ENCODE results near the gene IQSEC2.

Gene IQSEC2

GRCh38 chrX:53305219-53305995 lies 24.0 kb upstream of the IQSEC2 start:
- DNase-seq (ENCODE audit: low spot score) = no peak

GRCh38 chrX:53303195-53303594 lies 21.8 kb upstream of the IQSEC2 start:
- DNase-seq (ENCODE audit: low spot score) = no peak

- no peak for DNase-seq (ENCODE audit: low spot score)
Measured at GRCh38 chrX:53300157-53300556, 18.8 kb upstream of the IQSEC2 start.

GRCh38 chrX:53294024-53294648 lies 12.8 kb upstream of the IQSEC2 start:
- peak; percentile 30 for DNase-seq (ENCODE audit: low spot score)

GRCh38 chrX:53291596-53291995 lies 10.2 kb upstream of the IQSEC2 start:
- DNase-seq (ENCODE audit: low spot score) = no peak

GRCh38 chrX:53290441-53291041 lies 9.2 kb upstream of the IQSEC2 start:
- no peak for DNase-seq (ENCODE audit: low spot score)

GRCh38 chrX:53288189-53288588 lies 6.8 kb upstream of the IQSEC2 start:
- DNase-seq (ENCODE audit: low spot score) = no peak

DNA sequence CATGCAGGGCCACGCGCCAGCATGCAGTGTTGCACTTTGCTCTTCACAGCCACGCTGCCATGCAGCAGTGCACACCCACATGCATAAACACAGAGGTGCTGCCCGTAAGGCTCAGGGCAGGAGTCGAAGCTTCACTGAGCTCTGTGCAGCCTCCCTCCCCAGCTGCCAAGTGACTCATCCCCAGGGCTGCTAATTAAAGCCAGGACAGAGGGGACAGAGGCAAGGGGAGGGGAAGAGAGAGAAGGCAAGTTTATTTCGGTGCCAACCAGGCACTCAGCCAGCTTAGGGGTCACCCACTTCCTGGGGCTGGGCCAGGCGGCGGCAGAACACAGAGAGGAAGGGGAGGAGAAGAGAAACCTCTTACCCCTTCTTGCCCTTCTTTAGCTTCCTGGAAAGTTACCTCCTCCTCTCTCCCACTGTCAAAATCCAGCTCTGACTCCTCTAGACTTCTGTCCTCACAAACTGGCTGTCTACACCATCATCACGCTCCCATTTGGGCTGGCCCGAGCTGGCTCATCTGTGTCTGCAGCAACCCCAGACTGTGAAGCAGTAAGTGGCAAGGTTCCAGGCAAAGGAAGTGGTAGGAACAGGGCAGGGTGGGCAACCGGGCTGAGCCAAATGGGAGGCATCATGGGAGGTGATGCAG lies 6.2 kb upstream of the IQSEC2 start:
- DNase-seq (ENCODE audit: low spot score) = peak; percentile 35

DNA sequence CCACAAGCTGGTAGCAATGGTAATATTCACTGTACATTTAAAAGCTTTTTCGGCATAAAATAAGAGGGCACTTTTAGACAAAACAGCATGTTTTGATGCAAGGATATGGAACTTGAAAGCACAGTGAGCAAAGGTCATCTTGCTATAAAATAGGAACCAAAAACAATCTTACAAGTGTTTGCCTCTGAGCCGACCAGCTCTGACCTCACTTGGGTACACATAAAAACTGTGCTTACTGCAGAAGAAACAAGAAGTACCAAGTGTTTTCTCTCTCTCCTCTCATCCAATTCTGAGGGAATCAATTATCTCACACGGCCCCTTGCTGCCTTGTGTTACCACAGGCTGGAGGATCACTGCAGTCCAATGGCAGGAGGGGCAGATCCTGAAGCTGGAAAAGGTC lies 4.8 kb upstream of the IQSEC2 start:
- DNase-seq (ENCODE audit: low spot score) = no peak

- no peak for DNase-seq (ENCODE audit: low spot score)
Measured at GRCh38 chrX:53285591-53285990, 4.2 kb upstream of the IQSEC2 start.

DNA sequence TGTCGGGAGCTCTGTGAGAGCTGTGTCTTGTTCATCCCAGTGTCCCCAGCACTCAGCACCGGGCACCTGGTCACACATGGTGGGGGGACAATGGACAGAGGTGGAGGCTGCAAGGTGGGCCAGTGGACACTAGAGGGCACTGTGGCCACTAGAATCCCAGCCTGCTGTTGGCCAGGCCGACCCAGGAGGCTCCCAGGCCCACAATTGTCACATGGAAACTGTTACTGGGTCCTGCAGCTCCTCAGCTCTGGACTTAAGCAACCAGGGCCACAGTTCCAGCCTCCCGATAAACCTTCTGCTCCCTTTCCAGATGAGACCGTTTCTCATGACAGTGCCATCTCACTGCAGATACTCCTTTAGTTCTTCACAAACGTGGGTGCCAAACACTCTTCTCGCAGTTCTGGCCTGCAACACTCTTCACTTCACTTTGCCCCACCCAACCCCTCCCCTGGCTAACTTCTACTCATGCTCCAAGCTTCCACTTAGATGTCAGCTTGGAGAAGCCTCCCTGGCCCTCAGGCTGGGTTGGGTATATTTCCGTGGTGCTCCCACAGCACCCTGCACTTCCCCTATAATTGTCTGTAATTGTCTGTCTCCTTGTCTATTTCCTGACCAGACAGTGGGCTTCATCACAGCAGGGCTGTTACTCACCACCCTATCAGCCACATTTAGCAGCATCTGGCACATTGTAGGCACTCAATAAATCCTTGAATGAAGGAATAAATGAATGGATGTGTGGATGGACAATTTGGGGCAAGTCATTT lies 3.5 kb upstream of the IQSEC2 start:
- peak; percentile 29 for DNase-seq (ENCODE audit: low spot score)

DNA sequence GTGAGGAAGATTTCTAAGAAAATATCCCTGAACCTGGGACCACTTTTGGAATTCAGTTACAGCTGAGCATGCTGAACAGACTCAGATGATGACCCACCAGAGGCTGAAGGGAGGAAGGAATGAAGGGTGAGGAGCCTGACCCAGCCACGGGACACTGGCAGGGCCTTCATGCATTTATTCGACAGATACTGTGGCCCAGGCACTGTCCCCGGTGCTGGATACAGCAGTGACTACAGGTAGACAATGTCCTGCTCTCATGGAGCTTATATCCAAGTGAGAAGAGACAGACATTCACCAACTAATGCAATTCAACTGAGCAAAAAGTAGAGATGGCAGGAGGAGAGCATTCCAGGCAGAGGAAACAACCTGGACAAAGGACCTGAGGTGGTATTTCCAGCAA lies 2.2 kb upstream of the IQSEC2 start:
- DNase-seq (ENCODE audit: low spot score) = no peak

DNA sequence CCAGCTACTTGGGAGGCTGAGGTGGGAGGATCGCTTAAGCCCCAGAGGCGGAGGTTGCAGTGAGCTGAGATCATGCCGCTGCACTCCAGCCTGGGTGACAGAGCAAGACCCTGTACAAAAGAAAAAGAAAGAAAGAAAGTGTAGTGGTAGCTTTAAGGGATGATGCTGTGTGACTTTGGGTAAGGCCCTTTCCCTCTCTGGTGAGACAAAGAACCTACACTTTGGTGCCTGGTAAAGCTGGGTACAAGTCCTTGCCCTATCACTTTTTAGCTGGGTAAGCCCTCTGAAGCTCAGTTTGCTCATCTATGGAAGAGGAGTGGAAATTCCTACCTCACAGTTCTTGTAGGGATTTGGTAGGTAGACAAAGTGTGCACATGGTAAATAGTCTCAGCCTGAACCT lies 1.7 kb upstream of the IQSEC2 start:
- DNase-seq (ENCODE audit: low spot score) = no peak

GRCh38 chrX:53281963-53282695 lies 745 bp upstream of the IQSEC2 start:
- DNase-seq (ENCODE audit: low spot score) = no peak

DNA sequence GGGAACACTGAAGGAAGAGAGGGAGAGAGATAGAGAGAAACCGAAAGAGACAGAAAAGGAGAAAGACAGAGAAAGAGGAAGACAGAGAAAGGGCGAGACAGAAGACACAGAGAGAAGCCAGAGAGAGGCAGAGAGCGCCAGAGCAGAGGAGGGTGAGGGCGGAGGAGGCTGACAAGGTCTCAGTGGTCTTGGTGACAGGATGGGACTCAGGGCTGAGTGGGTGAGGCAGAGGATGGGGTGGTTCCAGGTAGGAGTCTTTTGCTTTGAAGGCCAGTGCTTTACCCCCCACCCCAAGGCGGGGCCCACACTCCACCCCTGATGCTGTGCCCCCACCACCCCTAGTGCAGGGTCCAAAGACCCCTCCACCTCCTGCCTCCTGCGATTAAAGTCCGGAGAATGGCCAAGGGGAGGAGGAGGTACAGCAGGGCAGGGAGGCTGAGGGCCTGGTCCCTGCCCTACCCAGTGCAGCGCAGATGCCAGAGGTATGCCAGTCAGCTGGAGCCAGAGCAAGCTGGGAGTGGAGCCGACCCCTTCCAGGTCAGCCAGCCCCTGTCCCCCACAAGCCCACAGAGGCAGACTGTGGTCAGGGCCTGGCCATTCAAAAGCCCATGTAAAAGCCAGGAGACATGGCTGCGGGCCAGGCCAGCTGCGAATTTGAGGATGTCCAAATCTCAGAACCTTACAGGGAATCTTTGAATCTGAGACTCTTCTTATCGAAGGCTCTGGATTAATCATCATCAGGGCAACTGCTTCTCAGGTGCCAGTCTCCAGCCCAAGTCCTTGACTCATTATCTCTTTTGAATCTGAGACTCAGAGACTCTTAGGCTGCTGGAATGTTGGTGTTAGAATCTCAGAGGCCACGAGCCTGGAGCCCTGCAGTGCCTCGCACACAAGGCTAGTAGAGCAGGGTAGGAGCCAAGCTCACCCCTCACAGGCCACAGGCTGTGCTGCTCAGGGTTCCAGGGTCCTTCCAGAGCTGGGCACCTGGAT lies 758 bp downstream of the IQSEC2 start:
- DNase-seq (ENCODE audit: low spot score) = peak; percentile 56

- DNase-seq (ENCODE audit: low spot score) = no peak
Measured at GRCh38 chrX:53279296-53280237, 1.8 kb downstream of the IQSEC2 start.

DNA sequence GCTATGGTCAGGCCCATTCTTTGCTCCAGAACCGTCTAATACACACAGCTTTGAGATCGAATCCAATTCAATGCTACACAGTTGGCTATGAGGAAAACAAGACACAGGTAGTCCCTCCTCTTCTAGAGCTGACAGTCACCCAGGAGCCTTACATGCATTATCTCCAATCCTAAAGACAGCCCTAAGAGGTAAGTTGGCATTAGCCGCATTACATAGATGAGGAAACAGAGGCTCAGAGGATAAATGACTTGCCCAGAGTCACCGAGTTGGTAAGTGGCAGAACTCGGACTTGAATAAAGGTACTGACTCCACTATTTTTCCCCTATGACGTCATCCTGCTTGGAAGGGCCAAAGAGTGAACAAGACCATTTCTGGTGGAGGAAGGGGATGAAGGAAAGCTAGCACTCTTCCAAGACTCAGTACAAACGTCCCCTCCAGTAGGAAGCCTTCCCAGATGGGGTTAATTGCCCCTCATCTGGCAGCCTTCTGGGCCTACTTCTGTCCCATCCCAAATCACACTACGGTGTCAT lies 8.5 kb downstream of the IQSEC2 start:
- no peak for DNase-seq (ENCODE audit: low spot score)

GRCh38 chrX:53269536-53270107 lies 11.8 kb downstream of the IQSEC2 start:
- no peak for DNase-seq (ENCODE audit: low spot score)
